T-cell (primary cell): ENCODE measurements around the gene RAPGEF2. TPM values are rescaled to one million over a fixed set of nuclear protein-coding genes. Genes with fewer than 3 reads are reported as not detected.

Source experiments
- ATAC-seq, 4 experiments: fragments of 200-7000 bp in 3 of 4; fragments of 150-1000 bp in 1 of 4; cut with Tn5 transposase; replicated peaks in 1 of 4; 1 replicate in 3 of 4; 2 replicates in 1 of 4; pipeline ENCODE4 v1.10.0; 2021; ENCODE audit warnings: moderate library complexity in 3 of 4, mild to moderate bottlenecking in 2 of 4, moderate number of reproducible peaks in 1 of 4
- CTCF ChIA-PET, 2 donors: fragments of 300-600 bp; sonication (Branson Sonifier 250); formaldehyde crosslinking; loops; one replicate each; lab custom pipeline; 2022; ENCODE audit warnings: antibody characterized with exemption in 2 of 2; lab: Charles Lee
- POLR2A ChIA-PET, 2 donors: fragments of 300-600 bp; sonication (Branson Sonifier 250); formaldehyde crosslinking; loops; one replicate each; lab custom pipeline; 2022; ENCODE audit warnings: antibody characterized with exemption in 2 of 2; lab: Charles Lee
- DNase-seq, 35 experiments: peaks; one replicate each; pipeline versions ENCODE4 v3.0.0 to v3.0.0-alpha.2; 2013 to 2023
- H3K27ac ChIP-seq: one replicate; pipeline ENCODE4 v1.5.1; 2013; ENCODE audit warnings: low read length
- H3K27me3 ChIP-seq, 2 experiments: replicated peaks in 1 of 2; 1 replicate in 1 of 2; 2 replicates in 1 of 2; pipeline versions ENCODE4 v1.6.1 to v1.7.0; 2013; ENCODE audit warnings: low read length in 1 of 2, mixed read lengths in 1 of 2; ENCODE audit not compliant: control insufficient read depth in 2 of 2, insufficient read depth in 2 of 2; ENCODE audit errors: extremely low read depth in 1 of 2
- H3K36me3 ChIP-seq, 2 donors: 1 replicate in 1 of 2; 2 replicates in 1 of 2; pipeline versions ENCODE4 v1.6.1 to v1.7.0; 2013; ENCODE audit warnings: low read length in 1 of 2; ENCODE audit not compliant: control insufficient read depth in 2 of 2, insufficient read depth in 1 of 2; ENCODE audit errors: extremely low read depth in 1 of 2
- H3K4me1 ChIP-seq, 2 experiments: 1 replicate in 1 of 2; 2 replicates in 1 of 2; pipeline versions ENCODE4 v1.6.1 to v1.7.0; 2013; ENCODE audit warnings: low read length in 2 of 2, mixed read lengths in 1 of 2; ENCODE audit not compliant: insufficient read depth in 2 of 2, control insufficient read depth in 1 of 2; ENCODE audit errors: extremely low read depth in 1 of 2
- H3K4me3 ChIP-seq, 2 donors: 1 replicate in 1 of 2; 2 replicates in 1 of 2; pipeline versions ENCODE4 v1.5.1 to v1.7.0; 2013; ENCODE audit warnings: mild to moderate bottlenecking in 2 of 2, low read length in 1 of 2, moderate library complexity in 1 of 2; ENCODE audit not compliant: control insufficient read depth in 1 of 2; ENCODE audit errors: extremely low read depth in 1 of 2
- H3K9me3 ChIP-seq: 2 replicates; pipeline ENCODE4 v1.7.0; 2013
- H3K27ac Mint-ChIP-seq, 2 donors: one replicate each; pipeline ENCODE4 v1.8.0; 2020 to 2021; ENCODE audit warnings: mild to moderate bottlenecking in 2 of 2, mixed read lengths in 2 of 2
- H3K27me3 Mint-ChIP-seq, 2 donors: one replicate each; pipeline ENCODE4 v1.8.0; 2021 to 2022; ENCODE audit warnings: mixed read lengths in 2 of 2
- H3K36me3 Mint-ChIP-seq: one replicate; pipeline ENCODE4 v1.8.0; 2021; ENCODE audit warnings: mixed read lengths
- H3K4me1 Mint-ChIP-seq, 3 donors: one replicate each; pipeline ENCODE4 v1.8.0; 2020 to 2022; ENCODE audit warnings: mixed read lengths in 3 of 3, mild to moderate bottlenecking in 1 of 3
- H3K4me3 Mint-ChIP-seq, 3 donors: one replicate each; pipeline ENCODE4 v1.8.0; 2020 to 2022; ENCODE audit warnings: mild to moderate bottlenecking in 3 of 3, mixed read lengths in 3 of 3, moderate library complexity in 3 of 3
- H3K9me3 Mint-ChIP-seq, 3 donors: one replicate each; pipeline ENCODE4 v1.8.0; 2020 to 2022; ENCODE audit warnings: mixed read lengths in 3 of 3
- WGBS: methylation state at CpG from one replicate; pipeline ENCODE4 v1.1.5; 2013; ENCODE audit warnings: missing lambda C conversion rate; ENCODE audit not compliant: insufficient coverage; 5-methylcytosine and 5-hydroxymethylcytosine counted together
- total RNA-seq, 35 experiments: library from RNA in 6 of 35; stranded (reverse) in 6 of 35; fragments of 120-200 nt in 1 of 35; gene quantifications; one replicate each; pipeline versions ENCODE4 v1.2.1 to v1.2.4 and lab custom pipeline; 2013 to 2026

The RAPGEF2 gene
- total RNA-seq, 5 donors from 2014 or later (not counting 1 experiment from before 2014, with no cell fraction given), result 16.8 to 28.5 (median 26.4) TPM

- H3K4me3 ChIP-seq, result no peak overlapping the region
- H3K4me3 Mint-ChIP-seq, result no peak overlapping the region
- DNase-seq, result no peak
- no peaks in the 10 kb centered on the region for H3K27me3 Mint-ChIP-seq
- no CpG with 5 or more reads among the region's 2 CpGs for WGBS
- H3K36me3 ChIP-seq, result peaks cover 0 to 34% of the 10 kb centered on the region in 2 donors
- no peak for ATAC-seq
- no peaks in the 10 kb centered on the region for H3K4me1 Mint-ChIP-seq
- ChIA-PET POLR2A (no interaction called here), CTCF (no interaction called here)
- no peaks in the 10 kb centered on the region for H3K27me3 ChIP-seq
- no peak overlapping the region for H3K27ac ChIP-seq
- H3K36me3 Mint-ChIP-seq, result peaks cover 66% of the 10 kb centered on the region
- peak overlapping the region in 1 of 2 donors; percentile 3 for H3K27ac Mint-ChIP-seq
- H3K9me3 Mint-ChIP-seq, result no peaks in the 10 kb centered on the region
- H3K9me3 ChIP-seq, result no peaks in the 10 kb centered on the region
- no peaks in the 10 kb centered on the region for H3K4me1 ChIP-seq
Observed at GRCh38 chr4:159341522-159341921, 238.6 kb downstream of the RAPGEF2 start.

GRCh38 chr4:159342374-159342773, 239.5 kb downstream of the RAPGEF2 start:
- no CpG with 5 or more reads among the region's 3 CpGs for WGBS
- H3K36me3 Mint-ChIP-seq, result peaks cover 72% of the 10 kb centered on the region
- CTCF ChIA-PET, result interaction anchor here in 1 of 2 donors (0.6 kb wide), 1 partner anchor 46 kb away, joined by 3 read pairs; no protein-coding TSS in a partner anchor
- H3K27ac Mint-ChIP-seq, result no peak overlapping the region
- Histone ChIP-seq H3K4me3 (no peak overlapping the region), H3K27ac (no peak overlapping the region), H3K9me3 (no peaks in the 10 kb centered on the region), H3K36me3 (peaks cover 0 to 34% of the 10 kb centered on the region in 2 donors), H3K4me1 (no peaks in the 10 kb centered on the region), H3K27me3 (no peaks in the 10 kb centered on the region)
- POLR2A ChIA-PET, result interaction anchor here in 1 of 2 donors (0.9 kb wide), 1 partner anchor 573 kb away, joined by 4 read pairs; no protein-coding TSS in a partner anchor
- H3K4me3 Mint-ChIP-seq, result no peak overlapping the region
- no peaks in the 10 kb centered on the region for H3K4me1 Mint-ChIP-seq
- DNase-seq, result no peak
- no peaks in the 10 kb centered on the region for H3K27me3 Mint-ChIP-seq
- no peak for ATAC-seq
- H3K9me3 Mint-ChIP-seq, result no peaks in the 10 kb centered on the region

GRCh38 chr4:159343116-159343515, 240.2 kb downstream of the RAPGEF2 start:
- no peaks in the 10 kb centered on the region for H3K27me3 Mint-ChIP-seq
- H3K4me1 Mint-ChIP-seq, result no peaks in the 10 kb centered on the region
- H3K4me3 Mint-ChIP-seq, result no peak overlapping the region

GRCh38 chr4:159344877-159345276, 242.0 kb downstream of the RAPGEF2 start:
- ChIA-PET CTCF (no interaction called here), POLR2A (interaction anchor here in 1 of 2 donors (0.6 kb wide), 1 partner anchor 727 kb away, joined by 4 read pairs; no protein-coding TSS in a partner anchor)
- peaks cover 0 to 22% of the 10 kb centered on the region in 2 donors for H3K36me3 ChIP-seq
- Mint-ChIP-seq H3K4me3 (no peak overlapping the region), H3K4me1 (no peaks in the 10 kb centered on the region), H3K36me3 (peaks cover 71% of the 10 kb centered on the region), H3K27ac (no peak overlapping the region), H3K9me3 (no peaks in the 10 kb centered on the region), H3K27me3 (no peaks in the 10 kb centered on the region)
- no peaks in the 10 kb centered on the region for H3K4me1 ChIP-seq
- WGBS, result 97% methylated on average over 4 of the region's 4 CpGs
- no peak overlapping the region for H3K27ac ChIP-seq
- H3K4me3 ChIP-seq, result no peak overlapping the region
- no peak for DNase-seq
- no peaks in the 10 kb centered on the region for H3K9me3 ChIP-seq
- H3K27me3 ChIP-seq, result no peaks in the 10 kb centered on the region
- no peak for ATAC-seq

More at GRCh38 chr4:159343116-159343515, 240.2 kb downstream of the RAPGEF2 start:
- ATAC-seq, result no peak
- no peak for DNase-seq
- H3K36me3 Mint-ChIP-seq, result peaks cover 74% of the 10 kb centered on the region
- ChIA-PET CTCF (no interaction called here), POLR2A (no interaction called here)
- Histone ChIP-seq H3K36me3 (peaks cover 0 to 34% of the 10 kb centered on the region in 2 donors), H3K9me3 (no peaks in the 10 kb centered on the region), H3K27ac (no peak overlapping the region), H3K4me1 (no peaks in the 10 kb centered on the region), H3K27me3 (no peaks in the 10 kb centered on the region), H3K4me3 (no peak overlapping the region)
- H3K27ac Mint-ChIP-seq, result no peak overlapping the region
- H3K9me3 Mint-ChIP-seq, result no peaks in the 10 kb centered on the region
- 91% methylated on average over 6 of the region's 8 CpGs for WGBS

GRCh38 chr4:159346681-159347080, 243.8 kb downstream of the RAPGEF2 start:
- 100% methylated on average over 1 of the region's 5 CpGs for WGBS
- Mint-ChIP-seq H3K27me3 (no peaks in the 10 kb centered on the region), H3K36me3 (peaks cover 64% of the 10 kb centered on the region)

GRCh38 chr4:159347813-159348212, 244.9 kb downstream of the RAPGEF2 start:
- H3K27me3 Mint-ChIP-seq, result no peaks in the 10 kb centered on the region
- 82% methylated on average over 7 of the region's 9 CpGs for WGBS
- no peaks in the 10 kb centered on the region for H3K9me3 ChIP-seq
- no peak overlapping the region for H3K4me3 ChIP-seq
- ATAC-seq (no peak), DNase-seq (no peak)
- peaks cover 62% of the 10 kb centered on the region for H3K36me3 Mint-ChIP-seq
- peaks cover 0 to 20% of the 10 kb centered on the region in 2 donors for H3K36me3 ChIP-seq
- no peaks in the 10 kb centered on the region for H3K27me3 ChIP-seq
- no peaks in the 10 kb centered on the region for H3K4me1 ChIP-seq
- no peak overlapping the region for H3K4me3 Mint-ChIP-seq
- ChIA-PET CTCF (no interaction called here), POLR2A (no interaction called here)
- H3K4me1 Mint-ChIP-seq, result no peaks in the 10 kb centered on the region
- H3K27ac ChIP-seq, result no peak overlapping the region
- H3K27ac Mint-ChIP-seq, result no peak overlapping the region
- H3K9me3 Mint-ChIP-seq, result no peaks in the 10 kb centered on the region

More at GRCh38 chr4:159346681-159347080, 243.8 kb downstream of the RAPGEF2 start:
- H3K4me1 Mint-ChIP-seq, result no peaks in the 10 kb centered on the region
- ChIA-PET CTCF (no interaction called here), POLR2A (no interaction called here)
- H3K4me3 Mint-ChIP-seq, result no peak overlapping the region
- Histone ChIP-seq H3K36me3 (peaks cover 0 to 25% of the 10 kb centered on the region in 2 donors), H3K4me3 (no peak overlapping the region), H3K9me3 (no peaks in the 10 kb centered on the region), H3K27me3 (no peaks in the 10 kb centered on the region), H3K4me1 (no peaks in the 10 kb centered on the region), H3K27ac (no peak overlapping the region)
- no peak overlapping the region for H3K27ac Mint-ChIP-seq
- H3K9me3 Mint-ChIP-seq, result no peaks in the 10 kb centered on the region
- no peak for DNase-seq
- no peak for ATAC-seq
